ENCODE results near the gene PNMT.

DNA sequence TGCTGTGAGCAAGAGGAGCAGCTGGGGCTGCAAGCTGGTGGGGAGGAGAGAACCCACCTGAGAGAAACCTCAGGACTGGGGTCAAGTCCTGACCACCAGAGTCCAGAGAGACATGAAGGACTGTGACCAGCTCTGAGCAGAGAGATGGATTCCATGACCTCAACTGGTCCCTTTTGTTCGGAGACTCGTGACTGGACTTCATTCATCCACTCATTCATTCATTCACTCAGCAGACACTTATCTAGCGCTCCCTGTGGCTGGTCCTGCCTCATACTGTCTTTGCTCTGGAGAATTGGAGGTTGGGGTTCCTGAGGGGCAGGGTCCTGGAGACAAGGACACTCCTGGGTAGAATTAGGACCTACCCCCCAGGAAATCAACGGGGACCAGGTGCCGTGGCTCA lies 35.7 kb downstream of the PNMT start:
- TF ChIP-seq POLR2AphosphoS5 (IDR thresholded peaks at IDR 0.05; ENCODE audit: low read depth), result no peak
- TF ChIP-seq, protein P1, sequence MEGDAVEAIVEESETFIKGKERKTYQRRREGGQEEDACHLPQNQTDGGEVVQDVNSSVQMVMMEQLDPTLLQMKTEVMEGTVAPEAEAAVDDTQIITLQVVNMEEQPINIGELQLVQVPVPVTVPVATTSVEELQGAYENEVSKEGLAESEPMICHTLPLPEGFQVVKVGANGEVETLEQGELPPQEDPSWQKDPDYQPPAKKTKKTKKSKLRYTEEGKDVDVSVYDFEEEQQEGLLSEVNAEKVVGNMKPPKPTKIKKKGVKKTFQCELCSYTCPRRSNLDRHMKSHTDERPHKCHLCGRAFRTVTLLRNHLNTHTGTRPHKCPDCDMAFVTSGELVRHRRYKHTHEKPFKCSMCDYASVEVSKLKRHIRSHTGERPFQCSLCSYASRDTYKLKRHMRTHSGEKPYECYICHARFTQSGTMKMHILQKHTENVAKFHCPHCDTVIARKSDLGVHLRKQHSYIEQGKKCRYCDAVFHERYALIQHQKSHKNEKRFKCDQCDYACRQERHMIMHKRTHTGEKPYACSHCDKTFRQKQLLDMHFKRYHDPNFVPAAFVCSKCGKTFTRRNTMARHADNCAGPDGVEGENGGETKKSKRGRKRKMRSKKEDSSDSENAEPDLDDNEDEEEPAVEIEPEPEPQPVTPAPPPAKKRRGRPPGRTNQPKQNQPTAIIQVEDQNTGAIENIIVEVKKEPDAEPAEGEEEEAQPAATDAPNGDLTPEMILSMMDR (conservative IDR thresholded peaks at IDR 0.05; ENCODE audit: low read depth in 2 of 2), result no peak
- no peak for TF ChIP-seq STAT1 (IDR thresholded peaks at IDR 0.05; ENCODE audit: unreplicated experiment)
- TF ChIP-seq JUNB (IDR thresholded peaks at IDR 0.05; ENCODE audit: unreplicated experiment), result no peak
- no peak for TF ChIP-seq CREB1 (CRISPR knock-in tag; IDR thresholded peaks at IDR 0.05; ENCODE audit: low read depth)
